Stomach (tissue), 9 donors: ENCODE results near the gene XPO6. TPM values are rescaled to one million over a fixed set of nuclear protein-coding genes. Genes with fewer than 3 reads are reported as not detected.
A peak's percentile ranks its signal among the peaks of the same experiment; 100 is the strongest.

Source experiments
- DNase-seq, 2 donors: peaks; one replicate each; pipeline versions ENCODE4 v3.0.0 to v3.0.0-alpha.2; 2013 to 2019
- H3K27ac ChIP-seq, 5 donors: fragments of 200-600 bp in 4 of 5; sonication (generic) in 4 of 5; one replicate each; pipeline ENCODE4 v1.5.1; 2013 to 2019; ENCODE audit warnings: mild to moderate bottlenecking in 1 of 5, moderate library complexity in 1 of 5
- H3K27me3 ChIP-seq, 3 donors: fragments of 200-600 bp; sonication (generic); one replicate each; pipeline ENCODE4 v1.5.1; 2017 to 2019; ENCODE audit warnings: mixed run types in 1 of 3
- H3K36me3 ChIP-seq, 4 donors: fragments of 200-600 bp; sonication (generic); 1 replicate in 3 of 4; 2 replicates in 1 of 4; pipeline ENCODE4 v1.5.1; 2016 to 2019
- H3K4me1 ChIP-seq, 4 donors: fragments of 200-600 bp; sonication (generic); one replicate each; pipeline ENCODE4 v1.5.1; 2016 to 2019
- H3K4me3 ChIP-seq, 4 donors: fragments of 200-600 bp; sonication (generic) in 3 of 4; one replicate each; pipeline ENCODE4 v1.5.1; 2016 to 2019; ENCODE audit warnings: mild to moderate bottlenecking in 1 of 4
- H3K9me3 ChIP-seq, 4 donors: fragments of 200-600 bp; sonication (generic); one replicate each; pipeline ENCODE4 v1.5.1; 2016 to 2019
- EP300 ChIP-seq: sonication (generic); formaldehyde crosslinking; IDR thresholded peaks from one replicate; pipeline ENCODE4 v1.6.1; 2017; ENCODE audit warnings: antibody characterized with exemption
- POLR2A ChIP-seq, 4 donors: fragments of 450-650 bp; IDR thresholded peaks; one replicate each; pipeline ENCODE4 v1.6.1; 2016; ENCODE audit warnings: antibody characterized with exemption in 4 of 4, control low read depth in 2 of 4, mild to moderate bottlenecking in 1 of 4, moderate library complexity in 1 of 4
- POLR2AphosphoS5 ChIP-seq, 3 donors: sonication (generic); formaldehyde crosslinking; IDR thresholded peaks; one replicate each; pipeline ENCODE4 v1.6.1; 2016; ENCODE audit warnings: antibody characterized with exemption in 3 of 3
- WGBS, 5 donors: extraction: QIAGEN DNeasy Blood & Tissue Kit in 3 of 5; methylation state at CpG; one replicate each; pipeline versions ENCODE4 v1.1.5 to v1.1.7; 2013 to 2018; 5-methylcytosine and 5-hydroxymethylcytosine counted together
- intact Hi-C: fragments of 100-400 bp; cut with DNase I; formaldehyde crosslinking; loops from one replicate; pipeline ENCODE4 v1.15.1; 2023; ENCODE audit warnings: low total_unique reads
- polyA plus RNA-seq, 3 donors: library from polyadenylated mRNA; stranded (reverse); fragments of 200-250 nt; gene quantifications; one replicate each; pipeline ENCODE4 v1.2.3, GENCODE V29; 2013
- total RNA-seq, 5 donors: library from RNA; depleted of rRNA; stranded (reverse); fragments of >200 nt; gene quantifications; one replicate each; pipeline versions ENCODE4 v1.1.0 to v1.2.3, GENCODE V29; 2014 to 2016
- TF ChIP-seq, protein P1 (sequence below), 7 experiments: fragments of 450-650 bp in 4 of 7; fragments of 200-600 bp in 3 of 7; sonication (generic) in 3 of 7; IDR thresholded peaks; one replicate each; pipeline ENCODE4 v1.5.1; 2016 to 2019; ENCODE audit warnings: antibody characterized with exemption in 7 of 7, control low read depth in 2 of 7, mild to moderate bottlenecking in 1 of 7
- donor health status: healthy with polysubstance abuse.
- donor health status: Bipolar disorder and iron deficiency.
- donor health status: healthy.

The XPO6 gene
- total and polyA plus RNA-seq, 8 donors, result 37.2 to 241 (median 85.2) TPM

- WGBS, 5 donors, result 56 to 69% (median 67%) methylated on average over 5 of the region's 5 CpGs
- intact Hi-C loops, result no loop called here
- TF ChIP-seq EP300 (no peak), POLR2AphosphoS5 (IDR thresholded peaks at IDR 0.05) (peak in 2 of 3 donors; percentile 16 to 41), POLR2A (IDR thresholded peaks at IDR 0.05) (no peak)
- TF ChIP-seq, protein P1, sequence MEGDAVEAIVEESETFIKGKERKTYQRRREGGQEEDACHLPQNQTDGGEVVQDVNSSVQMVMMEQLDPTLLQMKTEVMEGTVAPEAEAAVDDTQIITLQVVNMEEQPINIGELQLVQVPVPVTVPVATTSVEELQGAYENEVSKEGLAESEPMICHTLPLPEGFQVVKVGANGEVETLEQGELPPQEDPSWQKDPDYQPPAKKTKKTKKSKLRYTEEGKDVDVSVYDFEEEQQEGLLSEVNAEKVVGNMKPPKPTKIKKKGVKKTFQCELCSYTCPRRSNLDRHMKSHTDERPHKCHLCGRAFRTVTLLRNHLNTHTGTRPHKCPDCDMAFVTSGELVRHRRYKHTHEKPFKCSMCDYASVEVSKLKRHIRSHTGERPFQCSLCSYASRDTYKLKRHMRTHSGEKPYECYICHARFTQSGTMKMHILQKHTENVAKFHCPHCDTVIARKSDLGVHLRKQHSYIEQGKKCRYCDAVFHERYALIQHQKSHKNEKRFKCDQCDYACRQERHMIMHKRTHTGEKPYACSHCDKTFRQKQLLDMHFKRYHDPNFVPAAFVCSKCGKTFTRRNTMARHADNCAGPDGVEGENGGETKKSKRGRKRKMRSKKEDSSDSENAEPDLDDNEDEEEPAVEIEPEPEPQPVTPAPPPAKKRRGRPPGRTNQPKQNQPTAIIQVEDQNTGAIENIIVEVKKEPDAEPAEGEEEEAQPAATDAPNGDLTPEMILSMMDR (IDR thresholded peaks at IDR 0.05), result no peak
- Histone ChIP-seq H3K4me1 (peaks cover 0 to 9% (median 2%) of the 10 kb centered on the region in 4 donors), H3K27me3 (no peaks in the 10 kb centered on the region), H3K36me3 (peaks cover 0 to 77% (median 67%) of the 10 kb centered on the region in 4 donors), H3K9me3 (no peaks in the 10 kb centered on the region), H3K4me3 (no peak overlapping the region), H3K27ac (peak overlapping the region; percentile 44 to 84 (median 73))
- peak; percentile 31 to 68 for DNase-seq
These were observed 70.8 kb downstream of the XPO6 start for GRCh38 chr16:28140788-28141618.

GRCh38 chr16:28139530-28139929 lies 72.2 kb downstream of the XPO6 start:
- intact Hi-C loops, result no loop called here
- WGBS, 5 donors, result 82 to 96% (median 90%) methylated on average over 1 of the region's 1 CpG
- TF ChIP-seq, protein P1 (IDR thresholded peaks at IDR 0.05), result peak in 1 of 7 experiments; percentile 12
- TF ChIP-seq POLR2A (IDR thresholded peaks at IDR 0.05), result no peak
- Histone ChIP-seq H3K27me3 (no peaks in the 10 kb centered on the region), H3K4me3 (no peak overlapping the region), H3K9me3 (no peaks in the 10 kb centered on the region), H3K27ac (peak overlapping the region in 1 of 5 donors; percentile 77), H3K36me3 (peaks cover 3 to 73% (median 62%) of the 10 kb centered on the region in 4 donors), H3K4me1 (peaks cover 0 to 9% (median 2%) of the 10 kb centered on the region in 4 donors)
- no peak for DNase-seq

- 81 to 93% (median 86%) methylated on average over 6 of the region's 6 CpGs for WGBS, 5 donors
- Histone ChIP-seq H3K4me1 (peaks cover 0 to 9% (median under 1%) of the 10 kb centered on the region in 4 donors), H3K27ac (peak overlapping the region in 1 of 5 donors; percentile 2), H3K4me3 (no peak overlapping the region), H3K36me3 (peaks cover 20 to 81% (median 64%) of the 10 kb centered on the region in 4 donors), H3K9me3 (no peaks in the 10 kb centered on the region), H3K27me3 (no peaks in the 10 kb centered on the region)
- TF ChIP-seq POLR2AphosphoS5 (IDR thresholded peaks at IDR 0.05), result no peak
- no peak for TF ChIP-seq EP300
- TF ChIP-seq, protein P1 (IDR thresholded peaks at IDR 0.05), result no peak
- no peak for TF ChIP-seq POLR2A (IDR thresholded peaks at IDR 0.05)
- no peak for DNase-seq
- intact Hi-C loops, result no loop called here
These were observed 74.9 kb downstream of the XPO6 start for GRCh38 chr16:28136751-28137434.

- H3K4me1 ChIP-seq, result peaks cover 0 to 17% (median 2%) of the 10 kb centered on the region in 4 donors
- H3K36me3 ChIP-seq, result peaks cover 29 to 86% (median 78%) of the 10 kb centered on the region in 4 donors
- no peak overlapping the region for H3K4me3 ChIP-seq
- no peak for DNase-seq
- H3K27ac ChIP-seq, result no peak overlapping the region
- H3K9me3 ChIP-seq, result no peaks in the 10 kb centered on the region
- intact Hi-C loops, result no loop called here
- TF ChIP-seq POLR2AphosphoS5 (IDR thresholded peaks at IDR 0.05) (no peak), EP300 (no peak), POLR2A (IDR thresholded peaks at IDR 0.05) (no peak)
- TF ChIP-seq, protein P1 (IDR thresholded peaks at IDR 0.05), result no peak
- 92 to 97% (median 97%) methylated on average over 7 of the region's 7 CpGs for WGBS, 5 donors
- no peaks in the 10 kb centered on the region for H3K27me3 ChIP-seq
These were observed 78.1 kb downstream of the XPO6 start for GRCh38 chr16:28133666-28134065.
